Measurements from ENCODE around the gene APOA1.

- TF ChIP-seq CTCF (IDR thresholded peaks at IDR 0.05) (no peak), POLR2AphosphoS5 (IDR thresholded peaks at IDR 0.05) (no peak)
Observed at GRCh38 chr11:116811194-116811593, 26.2 kb downstream of the APOA1 start.

All from esophagus muscularis mucosa (tissue), 3 donors.